HG03139 (cell line): Measurements from ENCODE around the gene KLF8.

Source experiments
- ATAC-seq: cut with Tn5 transposase; IDR thresholded peaks from one replicate; pipeline ENCODE4 v1.9.1; 2021; ENCODE audit not compliant: unreplicated experiment

Gene KLF8

GRCh38 chrX:56309881-56310280, 77.7 kb downstream of the KLF8 start:
- no peak for ATAC-seq

GRCh38 chrX:56310581-56310980, 78.4 kb downstream of the KLF8 start:
- ATAC-seq = no peak

- ATAC-seq = no peak
Measured at GRCh38 chrX:56313308-56313707, 81.2 kb downstream of the KLF8 start.

GRCh38 chrX:56314334-56314733, 82.2 kb downstream of the KLF8 start:
- ATAC-seq = no peak

- ATAC-seq = no peak
Measured at GRCh38 chrX:56318076-56318475, 85.9 kb downstream of the KLF8 start.

- ATAC-seq = no peak
Measured at GRCh38 chrX:56319165-56319564, 87.0 kb downstream of the KLF8 start.
